Activated CD4-positive, alpha-beta T cell treated with anti-CD3 and anti-CD28 coated beads, Interleukin-2, amount 50 U/mL, for 24 hours (primary cell): Measurements from ENCODE around the gene NDUFB3.
"Not testable (repeated sequence)": the region's sequence is repeated elsewhere in the genome, so short reads cannot be mapped to it uniquely, and the experiment has no call there.

ENCODE experiments used
- DNase-seq, 2 donors: peaks; one replicate each; pipeline ENCODE4 v3.0.0-alpha.2; 2020; ENCODE audit warnings: low read depth in 1 of 2, low spot score in 1 of 2

The NDUFB3 gene

GRCh38 chr2:201090574-201090973, 18.8 kb downstream of the NDUFB3 start:
- DNase-seq, result no peak

GRCh38 chr2:201093573-201093972, 21.8 kb downstream of the NDUFB3 start:
- DNase-seq, result no peak

GRCh38 chr2:201100497-201100896, 28.7 kb downstream of the NDUFB3 start:
- DNase-seq, result no peak

GRCh38 chr2:201105759-201106158, 34.0 kb downstream of the NDUFB3 start:
- no peak for DNase-seq

GRCh38 chr2:201107624-201108023, 35.8 kb downstream of the NDUFB3 start:
- DNase-seq, result no peak

- no peak for DNase-seq
Observed at GRCh38 chr2:201108341-201108740, 36.5 kb downstream of the NDUFB3 start.

GRCh38 chr2:201109186-201109585, 37.4 kb downstream of the NDUFB3 start:
- no peak for DNase-seq

- no peak for DNase-seq
Observed at GRCh38 chr2:201110615-201111014, 38.8 kb downstream of the NDUFB3 start.

GRCh38 chr2:201111096-201111495, 39.3 kb downstream of the NDUFB3 start:
- DNase-seq, result no peak

GRCh38 chr2:201114350-201114749, 42.5 kb downstream of the NDUFB3 start:
- DNase-seq, result no peak

GRCh38 chr2:201114846-201115245, 43.0 kb downstream of the NDUFB3 start:
- no peak for DNase-seq

GRCh38 chr2:201116115-201116958, 44.5 kb downstream of the NDUFB3 start, which contains the start of gene CFLAR:
CFLAR (plus strand) TSS chr2:201116164; CDS start chr2:201129866, 13,702 bp downstream.
- peak; percentile 52 to 66 for DNase-seq

- peak in 1 of 2 donors; percentile 43 for DNase-seq
Observed at GRCh38 chr2:201116959-201117734, 45.3 kb downstream of the NDUFB3 start.

- not testable (repeated sequence) for DNase-seq
Observed at GRCh38 chr2:201117735-201118094, 45.9 kb downstream of the NDUFB3 start.

GRCh38 chr2:201118121-201118960, 46.5 kb downstream of the NDUFB3 start:
- DNase-seq, result peak; percentile 65 to 85

GRCh38 chr2:201118961-201119854, 47.4 kb downstream of the NDUFB3 start:
- DNase-seq, result no peak

- no peak for DNase-seq
Observed at GRCh38 chr2:201122276-201122675, 50.5 kb downstream of the NDUFB3 start.

- DNase-seq, result peak in 1 of 2 donors; percentile 59
Observed at GRCh38 chr2:201126308-201127151, 54.7 kb downstream of the NDUFB3 start.

- DNase-seq, result no peak
Observed at GRCh38 chr2:201127152-201127511, 55.3 kb downstream of the NDUFB3 start.
